Progenitor cell of endocrine pancreas (in vitro differentiated cells): Measurements from ENCODE around the gene SLC34A3. TPM values are rescaled to one million over a fixed set of nuclear protein-coding genes. Genes with fewer than 3 reads are reported as not detected.

Source experiments
- DNase-seq: peaks from one replicate; pipeline ENCODE4 v3.0.0; 2021; ENCODE audit warnings: low spot score; ENCODE audit not compliant: unreplicated experiment
- H3K27ac Mint-ChIP-seq: 2 replicates; pipeline ENCODE4 v1.8.0; 2021; ENCODE audit warnings: mild to moderate bottlenecking, moderate library complexity, mixed read lengths
- H3K27me3 Mint-ChIP-seq: 2 replicates; pipeline ENCODE4 v1.8.0; 2021; ENCODE audit warnings: mixed read lengths
- H3K36me3 Mint-ChIP-seq: 2 replicates; pipeline ENCODE4 v1.8.0; 2022; ENCODE audit warnings: mixed read lengths; ENCODE audit not compliant: insufficient read depth
- H3K4me1 Mint-ChIP-seq: 2 replicates; pipeline ENCODE4 v1.8.0; 2021; ENCODE audit warnings: low read depth, mixed read lengths
- H3K4me3 Mint-ChIP-seq: 2 replicates; pipeline ENCODE4 v1.8.0; 2021; ENCODE audit warnings: low read depth, mild to moderate bottlenecking, moderate library complexity, mixed read lengths
- H3K9me3 Mint-ChIP-seq: 2 replicates; pipeline ENCODE4 v1.8.0; 2021; ENCODE audit warnings: low read depth, mixed read lengths
- CTCF ChIP-seq: fragments of 200-600 bp; sonication (generic); IDR thresholded peaks from one replicate; pipeline ENCODE4 v1.5.0; 2021; ENCODE audit warnings: antibody characterized with exemption, mild to moderate bottlenecking; ENCODE audit not compliant: unreplicated experiment
- total RNA-seq: library from RNA; stranded (reverse); gene quantifications from 2 replicates; pipeline ENCODE4 v1.2.1, GENCODE V29; 2021

Gene SLC34A3
- total RNA-seq, 1 donor from 2014 or later, result 0.26 TPM

GRCh38 chr9:137211532-137211931, 19.2 kb upstream of the SLC34A3 start:
- H3K9me3 Mint-ChIP-seq, result no peaks in the 10 kb centered on the region

GRCh38 chr9:137212520-137212919, 18.2 kb upstream of the SLC34A3 start:
- TF ChIP-seq CTCF, result no peak
- Mint-ChIP-seq H3K4me3 (no peak overlapping the region), H3K27ac (no peak overlapping the region), H3K36me3 (peaks cover 4% of the 10 kb centered on the region), H3K9me3 (no peaks in the 10 kb centered on the region), H3K4me1 (peaks cover 1% of the 10 kb centered on the region), H3K27me3 (no peaks in the 10 kb centered on the region)
- DNase-seq, result no peak

More at GRCh38 chr9:137211532-137211931, 19.2 kb upstream of the SLC34A3 start:
- H3K36me3 Mint-ChIP-seq, result peaks cover 6% of the 10 kb centered on the region
- no peak overlapping the region for H3K4me3 Mint-ChIP-seq
- no peak overlapping the region for H3K27ac Mint-ChIP-seq
- H3K27me3 Mint-ChIP-seq, result no peaks in the 10 kb centered on the region
- DNase-seq, result no peak
- no peak for TF ChIP-seq CTCF
- peaks cover under 1% of the 10 kb centered on the region for H3K4me1 Mint-ChIP-seq

GRCh38 chr9:137213160-137214060, 17.3 kb upstream of the SLC34A3 start:
- Mint-ChIP-seq H3K4me1 (peaks cover 2% of the 10 kb centered on the region), H3K27ac (no peak overlapping the region), H3K9me3 (no peaks in the 10 kb centered on the region), H3K36me3 (peaks cover 3% of the 10 kb centered on the region), H3K27me3 (no peaks in the 10 kb centered on the region), H3K4me3 (no peak overlapping the region)
- no peak for TF ChIP-seq CTCF
- no peak for DNase-seq

DNA sequence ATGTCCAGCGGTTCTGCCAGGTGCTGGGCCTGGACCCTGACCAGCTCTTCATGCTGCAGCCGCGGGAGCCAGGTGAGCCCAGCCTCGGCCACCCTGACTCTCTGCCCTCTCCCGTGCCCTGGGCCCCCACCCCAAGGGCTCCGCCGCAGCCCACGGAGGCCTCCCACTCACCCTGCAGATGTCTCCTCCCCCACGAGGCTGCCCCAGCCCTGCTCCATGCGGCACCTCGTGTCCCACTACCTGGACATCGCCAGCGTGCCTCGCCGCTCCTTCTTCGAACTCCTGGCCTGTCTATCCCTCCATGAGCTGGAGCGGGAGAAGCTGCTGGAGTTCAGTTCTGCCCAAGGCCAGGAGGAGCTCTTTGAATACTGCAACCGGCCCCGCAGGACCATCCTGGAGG, 16.1 kb upstream of the SLC34A3 start:
- no peak for DNase-seq
- TF ChIP-seq CTCF, result no peak
- Mint-ChIP-seq H3K36me3 (peaks cover 4% of the 10 kb centered on the region), H3K27ac (no peak overlapping the region), H3K9me3 (no peaks in the 10 kb centered on the region), H3K4me3 (no peak overlapping the region), H3K27me3 (no peaks in the 10 kb centered on the region), H3K4me1 (peaks cover 10% of the 10 kb centered on the region)

DNA sequence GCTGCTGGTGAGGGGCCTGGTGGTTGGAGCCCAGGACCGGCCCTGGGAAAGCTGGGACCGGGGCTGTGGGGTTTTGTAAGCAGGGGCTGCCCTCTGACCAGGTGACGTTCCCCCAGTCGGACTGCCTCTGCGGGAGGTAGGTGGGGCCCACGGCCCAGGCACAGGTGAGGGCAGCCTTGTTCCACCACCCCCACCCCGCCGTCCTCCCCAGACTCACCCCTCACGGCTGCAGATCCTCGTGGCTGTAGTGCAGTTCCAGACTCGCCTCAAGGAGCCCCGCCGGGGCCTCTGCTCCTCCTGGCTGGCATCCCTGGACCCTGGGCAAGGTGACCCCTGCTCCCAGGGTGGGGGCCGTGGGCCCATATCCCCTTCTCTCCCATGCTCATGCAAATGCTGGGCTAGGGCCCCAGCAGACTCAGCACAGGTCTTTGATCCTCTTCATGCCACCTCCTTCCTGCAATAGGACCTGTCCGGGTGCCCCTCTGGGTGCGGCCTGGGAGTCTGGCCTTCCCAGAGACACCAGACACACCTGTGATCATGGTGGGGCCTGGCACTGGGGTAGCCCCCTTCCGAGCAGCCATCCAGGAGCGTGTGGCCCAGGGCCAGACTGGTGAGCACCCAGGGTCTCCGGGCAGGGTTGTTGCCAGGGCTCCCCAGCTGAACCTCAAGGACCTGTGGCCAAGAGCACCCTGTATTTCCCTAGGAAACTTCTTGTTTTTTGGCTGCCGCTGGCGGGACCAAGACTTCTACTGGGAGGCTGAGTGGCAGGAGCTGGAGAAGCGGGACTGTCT, 15.3 kb upstream of the SLC34A3 start:
- H3K4me1 Mint-ChIP-seq, result peaks cover 10% of the 10 kb centered on the region
- H3K27ac Mint-ChIP-seq, result no peak overlapping the region
- DNase-seq, result no peak
- no peak for TF ChIP-seq CTCF
- no peaks in the 10 kb centered on the region for H3K9me3 Mint-ChIP-seq
- peaks cover 4% of the 10 kb centered on the region for H3K36me3 Mint-ChIP-seq
- H3K27me3 Mint-ChIP-seq, result no peaks in the 10 kb centered on the region
- no peak overlapping the region for H3K4me3 Mint-ChIP-seq
